MM.1S (cell line): ENCODE results near the gene SPACA6.

Experiments used
- EZH2 ChIP-seq: fragments of 300-600 bp; sonication (generic); optimal IDR thresholded peaks from 2 replicates; pipeline ENCODE3; 2017; ENCODE audit warnings: low read depth, mild to moderate bottlenecking, antibody characterized with exemption, low read length, mixed read lengths
- EZH2phosphoT487 ChIP-seq: fragments of 300-600 bp; sonication (generic); IDR thresholded peaks from 2 replicates; pipeline ENCODE4 v1.6.1; 2018; ENCODE audit warnings: antibody characterized with exemption, low read length
- TF ChIP-seq, protein P1 (sequence below): fragments of 300-600 bp; sonication (generic); IDR thresholded peaks from 2 replicates; pipeline ENCODE4 v1.5.1; 2016; ENCODE audit warnings: antibody characterized with exemption, low read length, mixed read lengths

DNA sequence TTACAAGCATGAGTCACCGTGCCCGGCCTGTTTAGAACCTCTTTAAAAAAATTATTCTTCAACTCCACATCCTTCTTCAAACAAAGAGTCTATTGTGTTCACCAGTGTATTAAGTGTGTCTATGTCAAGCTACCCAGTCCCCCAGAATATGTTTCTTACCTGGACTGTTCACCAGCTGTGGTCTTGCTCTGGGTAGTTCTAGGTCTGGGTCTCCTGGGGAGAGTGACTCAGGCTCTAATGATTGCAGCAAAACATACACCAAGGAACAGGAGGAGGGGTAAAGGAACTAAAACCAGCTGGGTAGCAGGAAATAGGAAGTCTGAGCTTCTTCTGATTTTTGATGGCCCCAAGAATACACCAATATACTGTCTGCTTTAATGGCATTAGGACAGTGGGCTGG, 58.5 kb downstream of the SPACA6 start, which contains the start of gene FPR1:
- TF ChIP-seq, protein P1, sequence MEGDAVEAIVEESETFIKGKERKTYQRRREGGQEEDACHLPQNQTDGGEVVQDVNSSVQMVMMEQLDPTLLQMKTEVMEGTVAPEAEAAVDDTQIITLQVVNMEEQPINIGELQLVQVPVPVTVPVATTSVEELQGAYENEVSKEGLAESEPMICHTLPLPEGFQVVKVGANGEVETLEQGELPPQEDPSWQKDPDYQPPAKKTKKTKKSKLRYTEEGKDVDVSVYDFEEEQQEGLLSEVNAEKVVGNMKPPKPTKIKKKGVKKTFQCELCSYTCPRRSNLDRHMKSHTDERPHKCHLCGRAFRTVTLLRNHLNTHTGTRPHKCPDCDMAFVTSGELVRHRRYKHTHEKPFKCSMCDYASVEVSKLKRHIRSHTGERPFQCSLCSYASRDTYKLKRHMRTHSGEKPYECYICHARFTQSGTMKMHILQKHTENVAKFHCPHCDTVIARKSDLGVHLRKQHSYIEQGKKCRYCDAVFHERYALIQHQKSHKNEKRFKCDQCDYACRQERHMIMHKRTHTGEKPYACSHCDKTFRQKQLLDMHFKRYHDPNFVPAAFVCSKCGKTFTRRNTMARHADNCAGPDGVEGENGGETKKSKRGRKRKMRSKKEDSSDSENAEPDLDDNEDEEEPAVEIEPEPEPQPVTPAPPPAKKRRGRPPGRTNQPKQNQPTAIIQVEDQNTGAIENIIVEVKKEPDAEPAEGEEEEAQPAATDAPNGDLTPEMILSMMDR = no peak
- TF ChIP-seq EZH2phosphoT487 = no peak
- TF ChIP-seq EZH2 = no peak
